ENCODE results near the gene PARP1. TPM values are rescaled to one million over a fixed set of nuclear protein-coding genes. Genes with fewer than 3 reads are reported as not detected.
A peak's percentile ranks its signal among the peaks of the same experiment; 100 is the strongest.

Gene PARP1
- 100 to 1,000 TPM; 156 to 250 (median 234) TPM for polyA plus RNA-seq (ENCODE audit: low read depth in 6 of 6)

DNA sequence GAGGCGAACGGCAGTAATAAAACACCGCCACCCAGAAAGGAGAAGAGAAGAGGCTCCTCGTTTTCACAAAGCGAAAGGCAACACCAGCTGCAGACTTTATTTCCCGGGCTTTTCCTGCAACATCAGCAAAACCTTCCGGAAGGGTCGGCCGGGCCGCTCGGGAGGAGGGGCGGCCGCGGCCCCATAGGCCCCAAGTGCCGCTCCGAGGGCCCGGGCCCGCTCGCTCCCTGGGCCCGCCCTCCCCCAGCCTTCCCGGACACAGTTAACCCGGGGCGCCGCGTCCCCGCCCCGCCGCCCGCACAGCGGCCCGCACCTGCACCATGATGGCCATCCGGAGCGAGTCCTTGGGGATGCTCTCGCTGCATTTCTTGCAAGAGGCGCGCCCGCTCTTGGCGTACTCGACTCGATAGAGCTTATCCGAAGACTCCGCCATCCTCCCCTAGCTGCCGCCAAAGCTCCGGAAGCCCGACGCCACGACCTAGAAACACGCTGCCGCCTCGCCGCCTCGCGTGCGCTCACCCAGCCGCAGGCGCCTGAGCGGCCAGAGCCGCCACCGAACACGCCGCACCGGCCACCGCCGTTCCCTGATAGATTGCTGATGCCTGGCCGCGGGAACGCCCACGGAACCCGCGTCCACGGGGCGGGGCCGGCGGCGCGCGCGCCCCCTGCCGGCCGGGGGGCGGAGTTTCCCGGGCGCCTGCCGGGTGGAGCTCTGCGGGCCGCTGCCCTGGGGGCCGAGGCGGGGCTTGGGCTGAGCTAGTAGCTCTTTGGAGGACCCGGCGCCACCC, at the start of gene PARP1:
TSS of gene PARP1 (minus strand) at position 597 of the 788 bp plus-strand sequence. CDS start at position 433, 164 bp downstream.
- DNase-seq (peak; percentile 89), ATAC-seq (ENCODE audit: low read depth in 2 of 2) (peak; percentile 75 to 77)
- Mint-ChIP-seq H3K27ac (peak within 1 kb of the TSS; percentile 93 to 99 (median 98)), H3K9me3 (no peaks in the 10 kb centered on the region), H3K4me1 (peaks cover 38 to 62% (median 55%) of the 10 kb centered on the region in 3 donors), H3K4me3 (peak within 1 kb of the TSS; percentile 89 to 100 (median 98)), H3K36me3 (no peaks in the 10 kb centered on the region), H3K27me3 (no peaks in the 10 kb centered on the region)

DNA sequence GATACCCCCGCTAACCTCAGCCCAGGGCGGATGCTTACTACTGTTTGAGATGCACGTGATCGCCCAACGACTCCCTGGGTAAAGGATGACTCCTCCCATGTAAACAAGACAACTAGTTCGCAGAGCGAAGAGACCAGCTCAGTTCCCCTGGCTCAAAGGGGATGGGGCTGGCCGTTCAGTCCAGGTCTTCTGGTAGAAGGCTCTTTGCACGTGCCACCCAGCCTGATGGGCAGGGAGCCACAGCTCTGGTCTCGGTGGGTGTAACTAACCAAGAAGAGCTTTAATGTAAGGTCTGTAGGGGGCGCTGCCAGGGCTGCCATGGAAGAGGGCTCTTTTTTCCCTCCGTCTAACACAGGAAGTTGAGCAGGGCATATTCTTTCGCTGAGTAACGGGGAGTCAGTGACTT, 49.4 kb upstream of the PARP1 start:
- Mint-ChIP-seq H3K4me3 (peak overlapping the region in 5 of 8 donors; percentile 48 to 71 (median 61)), H3K27me3 (peaks cover 0 to 12% (median 3%) of the 10 kb centered on the region in 3 donors), H3K9me3 (peaks cover 0 to 5% (median 0%) of the 10 kb centered on the region in 7 donors), H3K36me3 (peaks cover 0 to 8% of the 10 kb centered on the region in 2 donors), H3K4me1 (peaks cover 10 to 16% (median 11%) of the 10 kb centered on the region in 3 donors), H3K27ac (peak overlapping the region in 1 of 6 donors; percentile 45)
- ATAC-seq (ENCODE audit: low read depth in 2 of 2) (peak; percentile 38 to 61), DNase-seq (no peak)

DNA sequence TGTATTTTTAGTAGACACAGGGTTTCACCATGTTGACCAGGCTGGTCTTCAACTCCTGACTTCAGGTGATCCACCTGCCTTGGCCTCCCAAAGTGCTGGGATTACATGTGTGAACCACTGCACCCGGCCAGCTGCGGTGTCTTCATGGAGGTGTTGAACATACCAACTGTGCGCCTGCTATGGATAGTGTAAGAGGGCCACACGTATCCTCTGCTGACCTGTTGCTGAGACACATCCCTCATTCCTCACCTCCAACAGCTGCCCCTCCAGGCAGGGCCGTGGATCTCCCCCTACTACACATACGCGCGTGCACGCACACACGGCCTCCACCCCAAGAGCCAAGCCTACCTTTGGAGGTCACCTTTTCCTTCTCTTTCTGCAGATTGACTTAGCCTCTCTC, 48.0 kb upstream of the PARP1 start:
- Mint-ChIP-seq H3K27me3 (peaks cover 0 to 6% (median 3%) of the 10 kb centered on the region in 3 donors), H3K36me3 (no peaks in the 10 kb centered on the region)

DNA sequence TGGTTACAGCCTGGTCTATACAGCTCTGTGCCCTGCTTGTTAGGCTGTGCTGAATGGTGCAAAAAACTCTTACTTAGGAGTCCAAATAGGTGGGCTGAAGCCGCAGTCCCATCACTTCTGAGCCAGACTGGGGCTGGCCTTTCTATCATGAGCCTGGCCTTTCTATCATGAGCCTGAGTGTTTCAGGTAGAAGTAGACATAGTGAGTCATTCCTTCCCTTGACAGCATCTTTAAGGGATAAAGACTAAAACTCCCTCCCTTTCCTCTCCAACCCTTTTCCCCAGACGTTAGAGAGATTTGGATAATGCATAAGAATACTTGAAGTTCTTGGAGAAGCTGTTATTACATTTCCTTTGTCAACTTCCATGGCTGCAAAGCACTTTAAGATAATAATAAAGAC, 46.5 kb upstream of the PARP1 start:
- no peak overlapping the region for H3K4me3 Mint-ChIP-seq
- no peak for DNase-seq

More for the DNA sequence above, 48.0 kb upstream of the PARP1 start:
- Mint-ChIP-seq H3K4me1 (peaks cover 10 to 11% (median 10%) of the 10 kb centered on the region in 3 donors), H3K27ac (peak overlapping the region in 2 of 6 donors; percentile 6 to 66), H3K4me3 (peak overlapping the region in 1 of 8 donors; percentile 29), H3K9me3 (peaks cover 0 to 2% (median 0%) of the 10 kb centered on the region in 7 donors)
- DNase-seq: no peak
- no peak for ATAC-seq (ENCODE audit: low read depth in 2 of 2)

DNA sequence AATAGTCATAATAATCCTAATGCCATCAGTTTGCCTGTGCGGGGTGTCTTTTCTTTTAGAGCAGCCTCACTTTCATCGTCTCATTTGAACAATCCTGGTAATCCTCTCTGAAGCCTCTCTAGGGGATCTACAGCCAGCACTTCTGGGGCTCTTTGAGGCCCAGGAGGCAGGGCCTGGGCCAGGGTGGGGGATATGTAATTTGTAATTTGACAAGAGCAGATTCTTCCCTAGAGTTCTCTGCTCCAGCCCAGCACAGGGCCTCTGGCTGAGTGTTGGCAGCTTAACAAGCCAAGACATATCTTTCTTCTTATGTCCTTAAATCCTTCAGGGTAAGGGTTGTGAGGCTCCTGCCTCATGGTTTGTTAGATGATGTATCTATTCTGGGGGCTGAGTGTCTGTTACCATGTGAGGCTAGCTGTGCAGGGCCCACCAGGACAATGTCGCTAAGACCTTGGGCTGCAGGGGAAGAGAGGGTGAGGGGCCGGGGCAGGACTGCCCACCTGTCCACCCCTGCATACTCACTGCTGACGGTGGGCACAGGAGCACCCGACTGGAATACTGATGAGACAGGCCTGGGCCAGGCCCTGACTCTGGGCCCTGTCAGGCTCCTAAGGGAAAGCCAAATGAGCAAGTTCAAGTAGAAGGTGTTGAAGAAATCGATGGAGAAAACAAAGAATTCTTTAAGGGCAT, 45.3 kb upstream of the PARP1 start:
- peak overlapping the region in 1 of 8 donors; percentile 17 for H3K4me3 Mint-ChIP-seq
- peaks cover 10 to 11% (median 10%) of the 10 kb centered on the region in 3 donors for H3K4me1 Mint-ChIP-seq
- H3K27ac Mint-ChIP-seq: peak overlapping the region in 1 of 6 donors; percentile 32
- DNase-seq (no peak), ATAC-seq (ENCODE audit: low read depth in 2 of 2) (no peak)
- H3K27me3 Mint-ChIP-seq: peaks cover 0 to 6% (median 3%) of the 10 kb centered on the region in 3 donors
- no peaks in the 10 kb centered on the region for H3K9me3 Mint-ChIP-seq
- no peaks in the 10 kb centered on the region for H3K36me3 Mint-ChIP-seq

More for the DNA sequence above, 46.5 kb upstream of the PARP1 start:
- Mint-ChIP-seq H3K27ac (no peak overlapping the region), H3K36me3 (no peaks in the 10 kb centered on the region), H3K4me1 (peaks cover 10 to 11% (median 10%) of the 10 kb centered on the region in 3 donors), H3K9me3 (peaks cover 0 to 2% (median 0%) of the 10 kb centered on the region in 7 donors), H3K27me3 (peaks cover 0 to 6% (median 3%) of the 10 kb centered on the region in 3 donors)
- no peak for ATAC-seq (ENCODE audit: low read depth in 2 of 2)

DNA sequence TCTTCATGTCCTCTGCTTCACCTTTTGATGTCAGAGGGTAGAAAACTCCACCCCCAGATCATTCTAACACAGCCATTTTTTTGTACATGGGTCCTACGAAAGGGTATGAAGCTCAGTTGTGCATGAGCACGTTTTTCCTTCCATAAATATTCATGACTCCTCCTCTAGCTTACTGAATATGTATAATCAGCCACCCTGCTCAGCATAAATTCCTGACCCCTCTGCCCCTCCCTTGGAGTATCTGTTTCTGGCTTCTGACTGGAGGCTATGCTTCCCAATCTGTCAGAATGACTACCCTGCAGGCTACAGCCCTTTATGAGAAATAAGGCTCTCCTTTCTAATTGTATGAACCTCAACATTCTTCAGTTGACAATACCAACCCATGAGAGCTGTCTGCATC, 42.8 kb upstream of the PARP1 start:
- no peaks in the 10 kb centered on the region for H3K9me3 Mint-ChIP-seq
- peaks cover 9 to 12% (median 11%) of the 10 kb centered on the region in 3 donors for H3K4me1 Mint-ChIP-seq
- H3K4me3 Mint-ChIP-seq: no peak overlapping the region
- peaks cover 0 to 3% (median 0%) of the 10 kb centered on the region in 3 donors for H3K27me3 Mint-ChIP-seq
- H3K36me3 Mint-ChIP-seq: no peaks in the 10 kb centered on the region
- H3K27ac Mint-ChIP-seq: no peak overlapping the region
- DNase-seq (no peak), ATAC-seq (ENCODE audit: low read depth in 2 of 2) (no peak)

DNA sequence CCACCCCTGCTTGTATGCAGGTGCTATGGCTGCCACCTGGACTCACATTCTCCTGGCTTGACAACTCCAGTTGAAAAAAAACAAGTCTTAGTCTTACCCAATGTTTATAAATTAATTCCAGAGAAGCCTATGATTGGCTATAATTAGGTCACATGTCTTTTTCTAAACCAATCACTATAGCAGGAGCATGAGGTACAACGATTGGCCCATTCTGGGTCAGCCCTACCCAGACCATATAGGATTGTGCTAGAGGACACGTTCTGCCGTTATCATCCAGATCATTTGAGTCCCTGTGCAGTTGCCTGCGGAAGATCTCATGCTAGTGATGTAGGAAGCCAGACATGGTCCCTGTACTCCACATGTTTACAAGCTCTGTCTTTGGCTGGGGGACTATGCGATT, 41.9 kb upstream of the PARP1 start:
- no peak for DNase-seq
- no peaks in the 10 kb centered on the region for H3K36me3 Mint-ChIP-seq
- no peak for ATAC-seq (ENCODE audit: low read depth in 2 of 2)
- H3K27ac Mint-ChIP-seq: peak overlapping the region in 1 of 6 donors; percentile 7
- H3K4me1 Mint-ChIP-seq: peaks cover 18 to 21% (median 20%) of the 10 kb centered on the region in 3 donors
- no peaks in the 10 kb centered on the region for H3K9me3 Mint-ChIP-seq
- H3K27me3 Mint-ChIP-seq: peaks cover 0 to 3% (median 0%) of the 10 kb centered on the region in 3 donors
- no peak overlapping the region for H3K4me3 Mint-ChIP-seq

DNA sequence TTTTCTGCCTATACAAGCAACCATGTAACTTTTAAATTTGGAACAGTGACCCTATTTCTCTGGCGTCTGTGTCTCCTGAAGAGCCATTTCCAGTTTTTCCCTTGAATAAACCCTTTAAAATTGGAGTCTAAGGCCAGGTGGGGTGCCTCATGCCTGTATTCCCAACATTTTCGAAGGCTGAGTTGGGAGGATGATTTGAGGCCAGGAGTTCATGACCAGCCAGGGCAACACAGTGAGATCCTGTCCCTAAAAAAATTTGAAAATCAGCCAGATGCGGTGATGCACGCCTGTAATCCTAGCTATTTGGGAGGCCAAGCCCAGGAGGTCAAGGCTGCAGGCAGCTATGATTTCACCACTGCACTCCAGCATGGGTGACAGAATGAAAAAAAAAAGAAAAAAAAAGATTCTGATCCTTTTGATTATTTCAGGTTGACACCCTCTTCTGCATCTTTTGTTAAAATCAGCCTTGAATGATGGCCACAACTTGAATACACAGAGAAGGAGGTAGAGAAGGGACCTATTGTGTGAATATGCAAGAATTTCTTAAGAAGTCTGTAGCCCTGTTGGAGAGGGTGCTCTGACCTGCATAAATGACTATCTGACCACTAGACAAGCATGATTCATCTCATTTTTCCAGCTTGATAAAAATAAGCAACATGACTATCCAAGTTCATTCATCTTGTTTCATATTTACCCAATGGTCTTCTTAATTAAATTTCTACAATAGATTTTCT, 40.2 kb upstream of the PARP1 start:
- Mint-ChIP-seq H3K4me1 (peaks cover 25 to 27% (median 27%) of the 10 kb centered on the region in 3 donors), H3K4me3 (no peak overlapping the region), H3K27ac (peak overlapping the region in 1 of 6 donors; percentile 26), H3K9me3 (peaks cover 0 to 2% (median 0%) of the 10 kb centered on the region in 7 donors), H3K27me3 (no peaks in the 10 kb centered on the region), H3K36me3 (no peaks in the 10 kb centered on the region)
- DNase-seq: no peak
- ATAC-seq (ENCODE audit: low read depth in 2 of 2): no peak

DNA sequence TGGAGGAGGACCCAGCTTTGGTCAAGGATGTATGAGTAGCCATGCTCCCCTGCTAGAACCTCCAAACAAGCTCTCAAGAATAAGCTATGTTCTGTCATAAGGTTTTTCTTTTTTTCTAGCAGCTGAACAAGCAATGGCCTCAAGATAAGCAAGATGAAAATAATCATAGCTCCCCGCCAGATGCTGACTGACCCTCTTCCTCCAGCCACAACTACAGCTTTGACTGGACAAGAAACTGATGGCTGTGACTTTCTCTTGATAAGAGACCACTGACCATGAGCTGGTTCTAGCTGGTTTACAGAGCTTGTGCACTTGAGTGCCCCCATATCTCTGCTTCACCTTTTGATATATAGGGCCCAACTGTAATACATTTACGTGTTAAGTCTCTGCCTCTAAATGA, 38.2 kb upstream of the PARP1 start:
- Mint-ChIP-seq H3K4me1 (peaks cover 27 to 28% (median 27%) of the 10 kb centered on the region in 3 donors), H3K9me3 (peaks cover 0 to 2% (median 0%) of the 10 kb centered on the region in 7 donors), H3K4me3 (peak overlapping the region in 2 of 8 donors; percentile 30 to 32), H3K27ac (peak overlapping the region in 2 of 6 donors; percentile 52 to 63), H3K27me3 (no peaks in the 10 kb centered on the region), H3K36me3 (no peaks in the 10 kb centered on the region)
- DNase-seq (no peak), ATAC-seq (ENCODE audit: low read depth in 2 of 2) (no peak)

DNA sequence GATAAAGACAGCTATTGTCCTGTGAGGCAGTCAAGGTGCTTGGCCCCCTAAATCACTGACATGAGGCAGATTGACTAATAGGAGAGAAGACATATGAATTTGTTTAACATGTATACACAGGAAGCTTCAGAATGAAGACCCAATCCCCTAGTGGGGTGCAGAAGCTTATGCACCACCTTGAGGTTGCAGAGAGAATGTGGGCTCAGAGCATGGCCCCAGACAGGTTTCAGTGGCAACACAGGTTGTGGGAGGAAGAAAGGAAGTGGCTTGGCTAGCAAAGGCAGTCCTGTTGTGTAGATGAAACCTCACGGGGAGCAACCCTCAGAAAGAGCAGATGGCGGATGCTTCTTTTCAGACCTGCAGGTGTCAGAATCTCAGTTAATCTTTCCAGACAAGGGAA, 37.0 kb upstream of the PARP1 start:
- Mint-ChIP-seq H3K4me3 (peak overlapping the region in 7 of 8 donors; percentile 22 to 70 (median 40)), H3K27ac (peak overlapping the region in 5 of 6 donors; percentile 2 to 74 (median 63)), H3K27me3 (no peaks in the 10 kb centered on the region), H3K36me3 (no peaks in the 10 kb centered on the region), H3K4me1 (peaks cover 27 to 28% (median 27%) of the 10 kb centered on the region in 3 donors), H3K9me3 (peaks cover 0 to 4% (median 0%) of the 10 kb centered on the region in 7 donors)
- ATAC-seq (ENCODE audit: low read depth in 2 of 2): peak; percentile 97 to 99
- peak; percentile 61 for DNase-seq

DNA sequence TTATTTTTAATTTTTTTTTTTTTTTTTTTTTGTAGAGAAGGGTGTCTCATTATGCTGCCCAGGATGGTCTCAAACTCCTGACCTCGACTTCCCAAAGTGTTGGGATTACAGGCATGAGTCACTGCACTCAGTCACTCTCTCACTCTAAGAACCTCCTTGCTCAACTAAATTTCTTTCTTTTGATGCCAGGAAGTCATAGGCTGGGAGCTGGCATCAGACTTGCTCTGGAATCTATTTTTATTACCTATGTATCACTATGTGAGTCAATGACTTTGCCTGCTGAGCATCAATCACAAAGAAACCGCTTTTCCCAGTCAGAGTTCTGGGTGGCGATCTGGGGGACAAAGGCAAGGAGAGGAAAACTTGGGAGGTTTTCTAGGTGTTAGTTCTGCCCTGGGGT, 35.5 kb upstream of the PARP1 start:
- peaks cover 28 to 32% (median 28%) of the 10 kb centered on the region in 3 donors for H3K4me1 Mint-ChIP-seq
- peak overlapping the region in 2 of 6 donors; percentile 22 to 34 for H3K27ac Mint-ChIP-seq
- peaks cover 0 to 4% (median 0%) of the 10 kb centered on the region in 7 donors for H3K9me3 Mint-ChIP-seq
- DNase-seq (no peak), ATAC-seq (ENCODE audit: low read depth in 2 of 2) (no peak)
- no peaks in the 10 kb centered on the region for H3K27me3 Mint-ChIP-seq
- peak overlapping the region in 1 of 8 donors; percentile 35 for H3K4me3 Mint-ChIP-seq
- no peaks in the 10 kb centered on the region for H3K36me3 Mint-ChIP-seq

DNA sequence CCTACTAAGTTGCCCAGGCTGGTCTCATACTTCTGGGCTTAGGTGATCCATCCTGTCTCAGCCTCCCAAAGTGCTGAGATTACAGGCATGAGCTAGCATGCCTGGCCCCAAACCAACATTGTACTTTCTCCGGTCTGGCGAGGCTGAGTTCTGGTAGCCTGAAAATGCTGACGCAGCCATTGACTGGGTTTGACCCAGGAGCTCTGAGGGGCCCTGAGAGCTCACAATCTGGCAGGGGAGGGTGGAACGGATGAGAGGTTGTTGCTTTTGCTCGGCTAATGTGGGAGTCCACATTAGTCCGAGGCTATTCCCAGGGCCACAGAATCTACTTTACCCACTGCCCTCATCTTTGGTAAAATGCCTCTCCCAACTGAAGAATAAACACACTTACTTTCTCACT, 35.1 kb upstream of the PARP1 start:
- no peak for ATAC-seq (ENCODE audit: low read depth in 2 of 2)
- Mint-ChIP-seq H3K9me3 (peaks cover 0 to 4% (median 0%) of the 10 kb centered on the region in 7 donors), H3K36me3 (no peaks in the 10 kb centered on the region), H3K4me3 (no peak overlapping the region), H3K4me1 (peaks cover 28 to 35% (median 32%) of the 10 kb centered on the region in 3 donors), H3K27me3 (no peaks in the 10 kb centered on the region), H3K27ac (peak overlapping the region in 1 of 6 donors; percentile 47)
- no peak for DNase-seq

Data from naive B cell (primary cell).